MM.1S (cell line): ENCODE data around the gene FAM53A.

Experiments
- EZH2phosphoT487 ChIP-seq: fragments of 300-600 bp; sonication (generic); IDR thresholded peaks from 2 replicates; pipeline ENCODE4 v1.6.1; 2018; ENCODE audit warnings: antibody characterized with exemption, low read length
- TF ChIP-seq, protein P1 (sequence below): fragments of 300-600 bp; sonication (generic); IDR thresholded peaks from 2 replicates; pipeline ENCODE4 v1.5.1; 2016; ENCODE audit warnings: antibody characterized with exemption, low read length, mixed read lengths

DNA sequence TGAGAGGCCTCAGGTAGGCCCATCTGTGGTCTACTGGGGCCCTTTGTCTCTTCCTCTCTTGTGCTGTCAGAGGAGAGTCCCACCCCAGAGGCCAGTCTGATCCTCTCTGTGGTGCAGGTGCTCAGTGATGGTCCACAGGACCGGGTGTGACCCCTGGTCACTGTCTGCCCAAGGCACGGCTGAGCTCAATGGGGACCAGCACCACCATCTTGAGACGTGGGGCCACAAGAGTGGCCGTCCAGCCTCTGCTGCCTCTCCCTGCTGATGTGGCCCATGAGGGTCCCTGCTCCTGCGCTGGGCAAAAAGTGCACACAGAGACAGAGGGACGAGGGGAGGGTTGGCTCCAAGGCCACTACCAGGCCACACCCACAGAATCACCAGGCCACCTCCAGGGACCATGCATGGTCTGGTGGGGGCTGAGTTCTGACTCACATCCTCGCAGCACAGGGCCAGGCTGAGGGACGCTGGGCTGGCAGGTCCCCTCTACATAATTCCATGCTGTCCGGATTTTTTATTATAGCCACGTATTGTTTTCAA lies 88.3 kb downstream of the FAM53A start:
- TF ChIP-seq, protein P1, sequence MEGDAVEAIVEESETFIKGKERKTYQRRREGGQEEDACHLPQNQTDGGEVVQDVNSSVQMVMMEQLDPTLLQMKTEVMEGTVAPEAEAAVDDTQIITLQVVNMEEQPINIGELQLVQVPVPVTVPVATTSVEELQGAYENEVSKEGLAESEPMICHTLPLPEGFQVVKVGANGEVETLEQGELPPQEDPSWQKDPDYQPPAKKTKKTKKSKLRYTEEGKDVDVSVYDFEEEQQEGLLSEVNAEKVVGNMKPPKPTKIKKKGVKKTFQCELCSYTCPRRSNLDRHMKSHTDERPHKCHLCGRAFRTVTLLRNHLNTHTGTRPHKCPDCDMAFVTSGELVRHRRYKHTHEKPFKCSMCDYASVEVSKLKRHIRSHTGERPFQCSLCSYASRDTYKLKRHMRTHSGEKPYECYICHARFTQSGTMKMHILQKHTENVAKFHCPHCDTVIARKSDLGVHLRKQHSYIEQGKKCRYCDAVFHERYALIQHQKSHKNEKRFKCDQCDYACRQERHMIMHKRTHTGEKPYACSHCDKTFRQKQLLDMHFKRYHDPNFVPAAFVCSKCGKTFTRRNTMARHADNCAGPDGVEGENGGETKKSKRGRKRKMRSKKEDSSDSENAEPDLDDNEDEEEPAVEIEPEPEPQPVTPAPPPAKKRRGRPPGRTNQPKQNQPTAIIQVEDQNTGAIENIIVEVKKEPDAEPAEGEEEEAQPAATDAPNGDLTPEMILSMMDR: no peak
- no peak for TF ChIP-seq EZH2phosphoT487
